Endothelial cell (in vitro differentiated cells): Measurements from ENCODE around the gene FAM118B. TPM values are rescaled to one million over a fixed set of nuclear protein-coding genes. Genes with fewer than 3 reads are reported as not detected.
A peak's percentile ranks its signal among the peaks of the same experiment; 100 is the strongest.

ENCODE experiments used
- DNase-seq: peaks from one replicate; pipeline ENCODE4 v3.0.0; 2021; ENCODE audit warnings: low spot score
- H3K27ac Mint-ChIP-seq: one replicate; pipeline ENCODE4 v1.8.0; 2021; ENCODE audit warnings: mixed read lengths, inconsistent platforms; ENCODE audit not compliant: unreplicated experiment
- H3K27me3 Mint-ChIP-seq: one replicate; pipeline ENCODE4 v1.8.0; 2021; ENCODE audit warnings: mild to moderate bottlenecking, moderate library complexity, mixed read lengths, inconsistent platforms; ENCODE audit not compliant: unreplicated experiment
- H3K36me3 Mint-ChIP-seq: one replicate; pipeline ENCODE4 v1.8.0; 2021; ENCODE audit warnings: mild to moderate bottlenecking, low read depth, mixed read lengths, inconsistent platforms; ENCODE audit not compliant: unreplicated experiment
- H3K4me1 Mint-ChIP-seq: one replicate; pipeline ENCODE4 v1.8.0; 2021; ENCODE audit warnings: mild to moderate bottlenecking, mixed read lengths, inconsistent platforms; ENCODE audit not compliant: unreplicated experiment
- H3K4me3 Mint-ChIP-seq: one replicate; pipeline ENCODE4 v1.8.0; 2021; ENCODE audit warnings: mild to moderate bottlenecking, mixed read lengths, inconsistent platforms; ENCODE audit not compliant: unreplicated experiment
- H3K9me3 Mint-ChIP-seq: one replicate; pipeline ENCODE4 v1.8.0; 2021; ENCODE audit warnings: mixed read lengths, inconsistent platforms; ENCODE audit not compliant: unreplicated experiment
- CTCF ChIP-seq: fragments of 200-600 bp; sonication (generic); IDR thresholded peaks from one replicate; pipeline ENCODE4 v1.5.0; 2021; ENCODE audit warnings: antibody characterized with exemption; ENCODE audit not compliant: unreplicated experiment
- long read RNA-seq: library from polyadenylated mRNA; unstranded; transcript quantifications from one replicate; pipeline ENCODE4 v2.0.0, GENCODE V29; 2020; ENCODE audit not compliant: unreplicated experiment
- total RNA-seq: library from RNA; stranded (reverse); fragmentation: NEBNext Ultra II Directional; extraction: Animal tissue kit (Norgen Biotek cat#: 25700); gene quantifications from one replicate; pipeline ENCODE4 v1.2.1, GENCODE V29; 2021; ENCODE audit not compliant: unreplicated experiment

Gene FAM118B
- total RNA-seq, result 48.1 TPM
- long read RNA-seq, transcript FAM118B-209 (9 exons, 2,402 nt), result major isoform, 21 of 37 reads
- long read RNA-seq, partial matches to known transcripts, result 2 of 37 reads
- long read RNA-seq, other reads (novel, unspliced or antisense), result 13 of 37 reads

GRCh38 chr11:126211236-126212088 is at the start of gene FAM118B, which contains the start of gene RPUSD4:
FAM118B (plus strand) TSS chr11:126211782; CDS start chr11:126235002, 23,220 bp downstream.
RPUSD4 (minus strand) TSS chr11:126211650; CDS start chr11:126211638, 12 bp downstream.
- peak; percentile 98 for DNase-seq
- TF ChIP-seq CTCF, result no peak
- Mint-ChIP-seq H3K4me3 (peak within 1 kb of the TSS; percentile 98), H3K36me3 (peaks cover 11% of the 10 kb centered on the region), H3K4me1 (peaks cover 29% of the 10 kb centered on the region), H3K9me3 (no peaks in the 10 kb centered on the region), H3K27me3 (peaks cover 15% of the 10 kb centered on the region), H3K27ac (peak within 1 kb of the TSS; percentile 91)

- no peaks in the 10 kb centered on the region for H3K9me3 Mint-ChIP-seq
- TF ChIP-seq CTCF, result no peak
- DNase-seq, result no peak
- peaks cover 11% of the 10 kb centered on the region for H3K4me1 Mint-ChIP-seq
- H3K4me3 Mint-ChIP-seq, result no peak overlapping the region
- H3K27me3 Mint-ChIP-seq, result peaks cover 2% of the 10 kb centered on the region
- no peaks in the 10 kb centered on the region for H3K36me3 Mint-ChIP-seq
- H3K27ac Mint-ChIP-seq, result peak overlapping the region; percentile 42
Measured at GRCh38 chr11:126162306-126163030, 49.1 kb upstream of the FAM118B start.

- Mint-ChIP-seq H3K27ac (no peak overlapping the region), H3K9me3 (no peaks in the 10 kb centered on the region), H3K4me3 (no peak overlapping the region), H3K4me1 (peaks cover 11% of the 10 kb centered on the region), H3K36me3 (no peaks in the 10 kb centered on the region), H3K27me3 (peaks cover 2% of the 10 kb centered on the region)
- no peak for TF ChIP-seq CTCF
- no peak for DNase-seq
Measured at GRCh38 chr11:126163074-126163700, 48.4 kb upstream of the FAM118B start.

GRCh38 chr11:126163779-126164178 is 47.8 kb upstream of the FAM118B start:
- no peak overlapping the region for H3K4me3 Mint-ChIP-seq
- H3K9me3 Mint-ChIP-seq, result no peaks in the 10 kb centered on the region
- no peak overlapping the region for H3K27ac Mint-ChIP-seq
- H3K4me1 Mint-ChIP-seq, result peaks cover 11% of the 10 kb centered on the region
- DNase-seq, result no peak
- H3K36me3 Mint-ChIP-seq, result no peaks in the 10 kb centered on the region
- H3K27me3 Mint-ChIP-seq, result peaks cover 2% of the 10 kb centered on the region
- TF ChIP-seq CTCF, result no peak
